HepG2 (cell line): ENCODE results near the gene PODXL2. TPM values are rescaled to one million over a fixed set of nuclear protein-coding genes. Genes with fewer than 3 reads are reported as not detected.

Experiments
- ATAC-seq: fragments of 200-7000 bp; cut with Tn5 transposase; 3 replicates; pipeline ENCODE4 v1.9.1; 2020; ENCODE audit warnings: mild to moderate bottlenecking, moderate library complexity
- BruUV-seq: library from RNA; stranded (reverse); fragments of 400-500 nt; replicated peaks from 2 replicates; lab custom pipeline; 2021; lab: Mats Ljungman, UMichigan
- CTCF ChIA-PET: fragments of 300-600 bp; formaldehyde crosslinking; extraction: SDS; loops from one replicate; lab custom pipeline; 2021; ENCODE audit warnings: low total read pairs, inconsistent platforms, low intra/inter-chr PET ratio; lab: Yijun Ruan, JAX
- POLR2A ChIA-PET: fragments of 350-600 bp; sonication (Branson Sonifier 250); formaldehyde crosslinking; loops from one replicate; lab custom pipeline; 2020; ENCODE audit warnings: antibody characterized with exemption, inconsistent platforms; lab: Yijun Ruan, JAX
- DNase-seq: peaks from one replicate; pipeline ENCODE4 v3.0.0-alpha.2; 2015; ENCODE audit warnings: low spot score
- FAIRE-seq: peaks from 3 replicates; lab custom pipeline; 2011; peaks lifted over from hg19 to GRCh38; lab: Jason Lieb, UNC
- H2AFZ ChIP-seq: one replicate; pipeline ENCODE4 v1.6.1; 2011; ENCODE audit warnings: low read length, inconsistent platforms
- H3K27ac ChIP-seq: fragments of 300-600 bp; 3 replicates; pipeline ENCODE4 v1.8.0; 2011; ENCODE audit warnings: mixed run types, mild to moderate bottlenecking, mixed read lengths, low read length, inconsistent platforms; ENCODE audit not compliant: insufficient read depth; ENCODE audit errors: extremely low read length
- H3K27me3 ChIP-seq, 2 experiments: fragments of 200-600 bp in 1 of 2; 2 replicates in 1 of 2; 3 replicates in 1 of 2; pipeline versions ENCODE4 v1.6.0 to v1.8.0; 2011; ENCODE audit warnings: low read length in 2 of 2, mild to moderate bottlenecking in 2 of 2, moderate library complexity in 2 of 2, inconsistent platforms in 1 of 2; ENCODE audit not compliant: insufficient read depth in 2 of 2, control insufficient read depth in 1 of 2
- H3K36me3 ChIP-seq, 2 experiments: fragments of 200-600 bp in 1 of 2; replicated peaks in 1 of 2; 2 replicates in 1 of 2; 3 replicates in 1 of 2; pipeline versions ENCODE4 v1.5.1 to v1.8.0; 2011; ENCODE audit warnings: low read length in 2 of 2, inconsistent platforms in 1 of 2; ENCODE audit not compliant: insufficient read depth in 2 of 2, control insufficient read depth in 1 of 2
- H3K4me1 ChIP-seq: 2 replicates; pipeline ENCODE4 v1.5.1; 2012; ENCODE audit warnings: low read length, inconsistent platforms; ENCODE audit not compliant: insufficient read depth
- H3K4me2 ChIP-seq: 2 replicates; pipeline ENCODE4 v1.6.0; 2011; ENCODE audit warnings: low read depth, low read length, inconsistent platforms
- H3K4me3 ChIP-seq, 3 experiments: fragments of 200-600 bp in 1 of 3; sonication (generic), shearing (Covaris generic) in 1 of 3; replicated peaks in 1 of 3; 2 replicates each; pipeline ENCODE4 v1.5.1; 2011 to 2016; ENCODE audit warnings: low read length in 3 of 3, inconsistent platforms in 2 of 3, low read depth in 2 of 3, mild to moderate bottlenecking in 2 of 3, control low read depth in 1 of 3, mixed read lengths in 1 of 3; ENCODE audit not compliant: insufficient read depth in 1 of 3
- H3K79me2 ChIP-seq: one replicate; pipeline ENCODE4 v1.6.1; 2011; ENCODE audit warnings: low read length, inconsistent platforms; ENCODE audit not compliant: insufficient read depth
- H3K9ac ChIP-seq: 2 replicates; pipeline ENCODE4 v1.6.0; 2011; ENCODE audit warnings: mild to moderate bottlenecking, low read depth, low read length, inconsistent platforms; ENCODE audit not compliant: insufficient read depth
- H3K9me3 ChIP-seq: 2 replicates; pipeline ENCODE4 v1.5.1; 2012; ENCODE audit warnings: mild to moderate bottlenecking, low read length
- H4K20me1 ChIP-seq: 2 replicates; pipeline ENCODE4 v1.6.0; 2011; ENCODE audit warnings: inconsistent platforms, mild to moderate bottlenecking, low read length, moderate library complexity; ENCODE audit not compliant: insufficient read depth
- AFF4 ChIP-seq: sonication (generic); formaldehyde crosslinking; IDR thresholded peaks from 2 replicates; pipeline ENCODE4 v1.4.0; 2020; ENCODE audit warnings: missing genetic modification reagents
- ATF3 ChIP-seq: sonication (generic); formaldehyde crosslinking; IDR thresholded peaks from 2 replicates; pipeline ENCODE4 v1.4.0; 2020; ENCODE audit warnings: missing genetic modification reagents
- CBX2 ChIP-seq, 2 experiments: fragments of 200-600 bp in 1 of 2; sonication (generic); formaldehyde crosslinking in 1 of 2; IDR thresholded peaks; 2 replicates each; pipeline versions ENCODE4 v1.7.0 to v1.8.1; 2018 to 2022; ENCODE audit warnings: low read depth in 2 of 2, low read length in 1 of 2, mild to moderate bottlenecking in 1 of 2, missing genetic modification reagents in 1 of 2
- GABPB1 ChIP-seq: IDR thresholded peaks from 2 replicates; pipeline ENCODE4 v1.6.1; 2016; ENCODE audit warnings: mild to moderate bottlenecking, missing genetic modification reagents, moderate library complexity, missing compliant biosample characterization
- MLLT10 ChIP-seq: sonication (generic); formaldehyde crosslinking; IDR thresholded peaks from 2 replicates; pipeline ENCODE4 v1.4.0; 2020; ENCODE audit warnings: missing genetic modification reagents
- RORA ChIP-seq: sonication (generic); formaldehyde crosslinking; IDR thresholded peaks from 2 replicates; pipeline ENCODE4 v1.5.0; 2020; ENCODE audit warnings: mild to moderate bottlenecking, missing genetic modification reagents, moderate library complexity
- ZBTB39 ChIP-seq: sonication (generic); formaldehyde crosslinking; IDR thresholded peaks from 2 replicates; pipeline ENCODE4 v1.5.0; 2020; ENCODE audit warnings: missing genetic modification reagents
- ZFYVE20 ChIP-seq: sonication (generic); formaldehyde crosslinking; IDR thresholded peaks from 2 replicates; pipeline ENCODE4 v1.8.0; 2023; ENCODE audit warnings: low read depth, mild to moderate bottlenecking, moderate library complexity, missing genetic modification reagents, borderline replicate concordance
- ZGPAT ChIP-seq: IDR thresholded peaks from 2 replicates; pipeline ENCODE4 v1.6.1; 2016; ENCODE audit warnings: mild to moderate bottlenecking
- ZNF121 ChIP-seq: sonication (generic); formaldehyde crosslinking; IDR thresholded peaks from 2 replicates; pipeline ENCODE4 v1.5.0; 2020; ENCODE audit warnings: mild to moderate bottlenecking, missing genetic modification reagents
- ZNF224 ChIP-seq: sonication (generic); formaldehyde crosslinking; IDR thresholded peaks from 2 replicates; pipeline ENCODE4 v1.5.0; 2020; ENCODE audit warnings: mild to moderate bottlenecking, missing genetic modification reagents
- ZSCAN12 ChIP-seq: sonication (generic); formaldehyde crosslinking; IDR thresholded peaks from 2 replicates; pipeline ENCODE4 v1.9.0; 2021; ENCODE audit warnings: mild to moderate bottlenecking, missing genetic modification reagents
- WGBS: methylation state at CpG from one replicate; pipeline ENCODE4 v1.1.6; 2017; ENCODE audit warnings: low lambda C conversion rate; 5-methylcytosine and 5-hydroxymethylcytosine counted together
- in situ Hi-C: cut with HindIII; loops from 2 replicates; pipeline ENCODE4 v1.10.0; 2017; ENCODE audit warnings: low pct_unique_long_range_greater_than_20kb; ENCODE audit not compliant: extremely low pct_ligation_motif_present
- intact Hi-C: fragments of 100-400 bp; cut with micrococcal nuclease; formaldehyde crosslinking; loops from one replicate; pipeline ENCODE4 v1.10.0; 2022; ENCODE audit not compliant: unreplicated experiment
- polyA plus RNA-seq, 8 experiments: library from polyadenylated mRNA; depleted of rRNA in 3 of 8; stranded (reverse) in 7 of 8; unstranded in 1 of 8; fragments of >200 nt; fragmentation: Illumina TruSeq in 4 of 8; extraction: Trizol in 4 of 8; gene quantifications; 2 replicates each; pipeline versions ENCODE4 v1.2.1 to v1.2.3, GENCODE V29; 2011 to 2016; ENCODE audit warnings: low read depth in 4 of 8, missing spikeins in 1 of 8, mixed read lengths in 1 of 8; ENCODE audit not compliant: insufficient read depth in 1 of 8
- total RNA-seq, 5 experiments: library from RNA; depleted of rRNA; stranded (reverse); fragments of >200 nt; fragmentation: Illumina TruSeq; extraction: Trizol; gene quantifications; 2 replicates each; pipeline ENCODE4 v1.2.3, GENCODE V29; 2016; ENCODE audit warnings: low read depth in 1 of 5

The PODXL2 gene
- total and polyA plus RNA-seq, 2 of the 13 experiments (the other 11 are each of a cell fraction or from before 2014, with no cell fraction given): 20.4 to 25.1 TPM

GRCh38 chr3:127672429-127673190 is 43.6 kb downstream of the PODXL2 start, which contains the start of gene ABTB1:
ABTB1 (plus strand) TSS chr3:127672952; CDS start chr3:127673026, 74 bp downstream.
- Histone ChIP-seq H3K9me3 (no peaks in the 10 kb centered on the region), H4K20me1 (no peaks in the 10 kb centered on the region), H3K36me3 (no peaks in the 10 kb centered on the region), H2AFZ (no peak within 1 kb of the TSS), H3K4me3 (peak within 1 kb of the TSS; percentile 69 to 78 (median 78)), H3K4me2 (peak within 1 kb of the TSS; percentile 76), H3K4me1 (peaks cover 19% of the 10 kb centered on the region), H3K27ac (peak within 1 kb of the TSS; percentile 49), H3K9ac (peak within 1 kb of the TSS; percentile 83), H3K79me2 (no peaks in the 10 kb centered on the region), H3K27me3 (peaks cover 0 to 4% of the 10 kb centered on the region in 2 experiments; a peak in 1 of 5 replicates)
- peak; percentile 85 for ATAC-seq
- intact Hi-C loops: no loop called here
- DNase-seq: peak; percentile 53
- POLR2A ChIA-PET: no interaction called here
- TSS peak; percentile 94 for BruUV-seq
- 0% methylated on average over 2 of the region's 102 CpGs for WGBS
- CTCF ChIA-PET: no interaction called here
- no peak for FAIRE-seq
- in situ Hi-C loops: no loop called here
- TF ChIP-seq ZNF224 (CRISPR knock-in tag): no peak
- no peak for TF ChIP-seq CBX2 (IDR thresholded peaks at IDR 0.05; ENCODE audit: low read depth, low read length)
- no peak for TF ChIP-seq CBX2 (CRISPR knock-in tag; IDR thresholded peaks at IDR 0.05; ENCODE audit: low read depth)
- peak; percentile 73 for TF ChIP-seq GABPB1 (CRISPR knock-in tag)
- 0 out of 2 replicates have a peak, but pooled peaks have one; percentile 36 for TF ChIP-seq ZGPAT (CRISPR knock-in tag)
- peak; percentile 45; the same call in 1 of the 2 replicates for TF ChIP-seq ZBTB39 (CRISPR knock-in tag)
- no peak for TF ChIP-seq AFF4 (CRISPR knock-in tag)
- no peak for TF ChIP-seq RORA (CRISPR knock-in tag)
- no peak for TF ChIP-seq ZNF121 (CRISPR knock-in tag)
- TF ChIP-seq ATF3 (CRISPR knock-in tag): no peak
- no peak for TF ChIP-seq ZSCAN12 (CRISPR knock-in tag)
- TF ChIP-seq ZFYVE20 (CRISPR knock-in tag): no peak
- no peak for TF ChIP-seq MLLT10 (CRISPR knock-in tag)
